ENCODE results near the gene S1PR3. TPM values are rescaled to one million over a fixed set of nuclear protein-coding genes. Genes with fewer than 3 reads are reported as not detected.
A peak's percentile ranks its signal among the peaks of the same experiment; 100 is the strongest.

S1PR3 gene
- total RNA-seq, 2 donors from 2014 or later = 8.2 to 16.3 TPM

- WGBS = 100% methylated on average over 1 of the region's 1 CpG
- intact Hi-C loops (cut with DNase I) = loop anchor here (2.0 kb wide), 1 partner anchor 40 kb away; the partner anchor contains the start of gene S1PR3
- no peak overlapping the region for H3K27ac ChIP-seq
- no peak overlapping the region for H3K4me3 ChIP-seq
- no peak for DNase-seq (ENCODE audit: low spot score)
- no peaks in the 10 kb centered on the region for H3K27me3 ChIP-seq (replicated peaks; ENCODE audit: insufficient read depth)
- no peaks in the 10 kb centered on the region for H3K36me3 ChIP-seq
- no peaks in the 10 kb centered on the region for H3K4me1 ChIP-seq (replicated peaks)
- TF ChIP-seq CTCF (IDR thresholded peaks at IDR 0.05) (no peak), POLR2AphosphoS5 (IDR thresholded peaks at IDR 0.05) (no peak), POLR2A (IDR thresholded peaks at IDR 0.05) (no peak)
- no peaks in the 10 kb centered on the region for H3K9me3 ChIP-seq
Measured at GRCh38 chr9:88951155-88951542, 40.1 kb upstream of the S1PR3 start.

- intact Hi-C loops (cut with DNase I) = no loop called here
- H3K27me3 ChIP-seq (replicated peaks; ENCODE audit: insufficient read depth) = no peaks in the 10 kb centered on the region
- WGBS = 92% methylated on average over 2 of the region's 2 CpGs
- H3K4me3 ChIP-seq = no peak overlapping the region
- no peaks in the 10 kb centered on the region for H3K9me3 ChIP-seq
- DNase-seq (ENCODE audit: low spot score) = no peak
- no peak overlapping the region for H3K27ac ChIP-seq
- no peak for TF ChIP-seq POLR2A (IDR thresholded peaks at IDR 0.05)
- no peak for TF ChIP-seq CTCF (IDR thresholded peaks at IDR 0.05)
- TF ChIP-seq POLR2AphosphoS5 (IDR thresholded peaks at IDR 0.05) = no peak
- H3K4me1 ChIP-seq (replicated peaks) = no peaks in the 10 kb centered on the region
- H3K36me3 ChIP-seq = no peaks in the 10 kb centered on the region
Measured at GRCh38 chr9:88952086-88952615, 39.1 kb upstream of the S1PR3 start.

- Histone ChIP-seq H3K36me3 (no peaks in the 10 kb centered on the region), H3K4me3 (no peak overlapping the region), H3K27me3 (replicated peaks; ENCODE audit: insufficient read depth) (no peaks in the 10 kb centered on the region), H3K27ac (no peak overlapping the region), H3K9me3 (no peaks in the 10 kb centered on the region), H3K4me1 (replicated peaks) (no peaks in the 10 kb centered on the region)
- intact Hi-C loops (cut with DNase I) = no loop called here
- 96% methylated on average over 4 of the region's 4 CpGs for WGBS
- no peak for DNase-seq (ENCODE audit: low spot score)
- TF ChIP-seq POLR2A (IDR thresholded peaks at IDR 0.05) (no peak), POLR2AphosphoS5 (IDR thresholded peaks at IDR 0.05) (no peak), CTCF (IDR thresholded peaks at IDR 0.05) (no peak)
Measured at GRCh38 chr9:88952976-88953375, 38.3 kb upstream of the S1PR3 start.

- DNase-seq (ENCODE audit: low spot score) = no peak
- Histone ChIP-seq H3K9me3 (no peaks in the 10 kb centered on the region), H3K27ac (peak overlapping the region in 1 of 2 donors; percentile 13), H3K4me3 (no peak overlapping the region), H3K4me1 (replicated peaks) (no peaks in the 10 kb centered on the region), H3K27me3 (replicated peaks; ENCODE audit: insufficient read depth) (no peaks in the 10 kb centered on the region), H3K36me3 (no peaks in the 10 kb centered on the region)
- intact Hi-C loops (cut with DNase I) = no loop called here
- 67% methylated on average over 6 of the region's 6 CpGs for whole genome bisulfite sequencing
- no peak for TF ChIP-seq POLR2AphosphoS5 (IDR thresholded peaks at IDR 0.05)
- no peak for TF ChIP-seq CTCF (IDR thresholded peaks at IDR 0.05)
- no peak for TF ChIP-seq POLR2A (IDR thresholded peaks at IDR 0.05)
Measured at GRCh38 chr9:88953381-88954029, 37.8 kb upstream of the S1PR3 start.

GRCh38 chr9:88954066-88954465, 37.2 kb upstream of the S1PR3 start:
- H3K4me3 ChIP-seq = no peak overlapping the region
- DNase-seq (ENCODE audit: low spot score) = no peak
- no peaks in the 10 kb centered on the region for H3K27me3 ChIP-seq (replicated peaks; ENCODE audit: insufficient read depth)
- H3K9me3 ChIP-seq = no peaks in the 10 kb centered on the region
- no peaks in the 10 kb centered on the region for H3K36me3 ChIP-seq
- peak overlapping the region in 1 of 2 donors; percentile 13 for H3K27ac ChIP-seq
- TF ChIP-seq CTCF (IDR thresholded peaks at IDR 0.05) (no peak), POLR2A (IDR thresholded peaks at IDR 0.05) (no peak), POLR2AphosphoS5 (IDR thresholded peaks at IDR 0.05) (no peak)
- H3K4me1 ChIP-seq (replicated peaks) = no peaks in the 10 kb centered on the region
- intact Hi-C loops (cut with DNase I) = no loop called here
- WGBS = 60% methylated on average over 2 of the region's 2 CpGs

Data from prostate gland (tissue), 2 donors.